Fibroblast of the aortic adventitia (primary cell): ENCODE measurements around the gene HCRTR2. TPM values are rescaled to one million over a fixed set of nuclear protein-coding genes. Genes with fewer than 3 reads are reported as not detected.

Experiments
- DNase-seq: peaks from one replicate; pipeline ENCODE4 v3.0.0-alpha.2; 2010; ENCODE audit warnings: low read depth
- H3K4me3 ChIP-seq: 2 replicates; pipeline ENCODE4 v1.5.1; 2011; ENCODE audit warnings: low read depth, mild to moderate bottlenecking, control low read depth, low read length, moderate library complexity
- total RNA-seq: library from RNA; depleted of rRNA; stranded (reverse); fragments of >200 nt; gene quantifications from 2 replicates; pipeline ENCODE4 v1.2.3, GENCODE V29; 2012; ENCODE audit warnings: low replicate concordance
- TF ChIP-seq, protein P1 (sequence below): IDR thresholded peaks from 2 replicates; pipeline ENCODE4 v1.5.1; 2011; ENCODE audit warnings: mild to moderate bottlenecking, low read length, control low read depth, inconsistent platforms; ENCODE audit not compliant: insufficient read depth

HCRTR2 gene
- total RNA-seq, 1 donor: not detected

- TF ChIP-seq, protein P1, sequence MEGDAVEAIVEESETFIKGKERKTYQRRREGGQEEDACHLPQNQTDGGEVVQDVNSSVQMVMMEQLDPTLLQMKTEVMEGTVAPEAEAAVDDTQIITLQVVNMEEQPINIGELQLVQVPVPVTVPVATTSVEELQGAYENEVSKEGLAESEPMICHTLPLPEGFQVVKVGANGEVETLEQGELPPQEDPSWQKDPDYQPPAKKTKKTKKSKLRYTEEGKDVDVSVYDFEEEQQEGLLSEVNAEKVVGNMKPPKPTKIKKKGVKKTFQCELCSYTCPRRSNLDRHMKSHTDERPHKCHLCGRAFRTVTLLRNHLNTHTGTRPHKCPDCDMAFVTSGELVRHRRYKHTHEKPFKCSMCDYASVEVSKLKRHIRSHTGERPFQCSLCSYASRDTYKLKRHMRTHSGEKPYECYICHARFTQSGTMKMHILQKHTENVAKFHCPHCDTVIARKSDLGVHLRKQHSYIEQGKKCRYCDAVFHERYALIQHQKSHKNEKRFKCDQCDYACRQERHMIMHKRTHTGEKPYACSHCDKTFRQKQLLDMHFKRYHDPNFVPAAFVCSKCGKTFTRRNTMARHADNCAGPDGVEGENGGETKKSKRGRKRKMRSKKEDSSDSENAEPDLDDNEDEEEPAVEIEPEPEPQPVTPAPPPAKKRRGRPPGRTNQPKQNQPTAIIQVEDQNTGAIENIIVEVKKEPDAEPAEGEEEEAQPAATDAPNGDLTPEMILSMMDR: no peak
- no peak overlapping the region for H3K4me3 ChIP-seq
- DNase-seq: no peak
These were observed 85.9 kb downstream of the HCRTR2 start for GRCh38 chr6:55260181-55260580.

GRCh38 chr6:55265409-55266114 is 91.2 kb downstream of the HCRTR2 start:
- no peak overlapping the region for H3K4me3 ChIP-seq
- DNase-seq: no peak
- TF ChIP-seq, protein P1: no peak

DNA sequence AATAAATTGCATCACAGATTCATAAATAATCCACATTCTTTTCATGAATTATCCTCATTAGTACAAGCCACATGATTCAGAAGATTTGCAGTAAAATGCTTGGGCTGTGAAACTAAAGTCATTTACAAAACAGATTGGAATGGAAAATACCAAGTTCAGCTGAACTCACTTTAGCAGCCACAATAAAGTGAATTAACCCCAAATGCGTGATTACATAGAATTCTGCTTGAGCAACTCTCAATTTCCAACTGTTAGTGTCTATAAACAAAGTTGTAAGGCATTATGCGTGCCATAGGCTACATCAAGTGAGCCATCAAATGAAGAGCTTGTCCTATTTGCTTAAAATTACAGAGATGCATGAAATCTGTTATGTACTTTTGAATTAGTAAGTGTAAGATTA is 92.6 kb downstream of the HCRTR2 start:
- TF ChIP-seq, protein P1: no peak
- H3K4me3 ChIP-seq: no peak overlapping the region
- no peak for DNase-seq

- TF ChIP-seq, protein P1: peak; percentile 70
- H3K4me3 ChIP-seq: no peak overlapping the region
- peak; percentile 72 for DNase-seq
These were observed 102.6 kb downstream of the HCRTR2 start for GRCh38 chr6:55276745-55277530.

GRCh38 chr6:55277646-55278045 is 103.3 kb downstream of the HCRTR2 start:
- no peak for DNase-seq
- TF ChIP-seq, protein P1: no peak
- no peak overlapping the region for H3K4me3 ChIP-seq

DNA sequence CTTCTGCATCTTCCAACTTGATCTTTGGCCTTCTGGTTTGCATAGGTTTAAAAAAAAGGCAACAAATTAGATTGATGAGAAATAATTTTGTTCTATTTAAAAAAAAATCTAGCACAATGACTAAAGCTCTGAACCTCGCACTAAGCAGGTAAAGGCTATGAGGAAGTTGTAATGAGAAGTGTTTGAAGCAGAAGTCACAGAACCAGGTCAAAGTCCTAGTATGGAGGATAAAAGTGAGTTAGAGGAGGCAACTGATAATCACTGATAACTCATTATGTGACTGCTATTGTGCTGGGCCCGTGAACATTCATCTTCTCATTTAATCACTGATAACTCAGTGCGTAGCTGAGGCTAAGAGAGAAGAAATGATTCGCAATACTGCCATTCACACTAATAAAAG is 106.9 kb downstream of the HCRTR2 start:
- DNase-seq: no peak
- TF ChIP-seq, protein P1: no peak
- H3K4me3 ChIP-seq: no peak overlapping the region
